HuH-7 (cell line): Measurements from ENCODE around the gene TMEM109.
A peak's percentile ranks its signal among the peaks of the same experiment; 100 is the strongest.

Experiments
- DNase-seq: peaks from one replicate; pipeline ENCODE4 v3.0.0; 2011; ENCODE audit warnings: low spot score

The TMEM109 gene

GRCh38 chr11:60913793-60914632 lies at the start of gene TMEM109:
TSS of gene TMEM109 (plus strand) at chr11:60914158. CDS start at chr11:60919694, 5,536 bp downstream.
- DNase-seq, result peak; percentile 100

GRCh38 chr11:60864856-60865513 lies 49.0 kb upstream of the TMEM109 start:
- DNase-seq, result no peak

GRCh38 chr11:60866911-60867870 lies 46.8 kb upstream of the TMEM109 start, which contains the start of gene ZP1:
TSS of gene ZP1 (plus strand) at chr11:60867542. CDS start at chr11:60867562, 20 bp downstream.
- DNase-seq, result no peak

- DNase-seq, result no peak
Observed at GRCh38 chr11:60867871-60868681, 45.9 kb upstream of the TMEM109 start.

GRCh38 chr11:60868682-60869450 lies 45.1 kb upstream of the TMEM109 start:
- no peak for DNase-seq

- no peak for DNase-seq
Observed at GRCh38 chr11:60869451-60869825, 44.5 kb upstream of the TMEM109 start.

GRCh38 chr11:60870276-60870675 lies 43.7 kb upstream of the TMEM109 start:
- DNase-seq, result no peak

- no peak for DNase-seq
Observed at GRCh38 chr11:60870733-60871377, 43.1 kb upstream of the TMEM109 start.

- no peak for DNase-seq
Observed at GRCh38 chr11:60871378-60872061, 42.4 kb upstream of the TMEM109 start.

- DNase-seq, result no peak
Observed at GRCh38 chr11:60872124-60872960, 41.6 kb upstream of the TMEM109 start.

GRCh38 chr11:60872961-60873524 lies 40.9 kb upstream of the TMEM109 start:
- DNase-seq, result no peak

- no peak for DNase-seq
Observed at GRCh38 chr11:60873533-60873932, 40.4 kb upstream of the TMEM109 start.

GRCh38 chr11:60874421-60875365 lies 39.3 kb upstream of the TMEM109 start:
- no peak for DNase-seq

- no peak for DNase-seq
Observed at GRCh38 chr11:60875366-60876167, 38.4 kb upstream of the TMEM109 start.

GRCh38 chr11:60876168-60876485 lies 37.8 kb upstream of the TMEM109 start:
- no peak for DNase-seq
